ENCODE measurements around the gene FBXO4.

The FBXO4 gene

DNA sequence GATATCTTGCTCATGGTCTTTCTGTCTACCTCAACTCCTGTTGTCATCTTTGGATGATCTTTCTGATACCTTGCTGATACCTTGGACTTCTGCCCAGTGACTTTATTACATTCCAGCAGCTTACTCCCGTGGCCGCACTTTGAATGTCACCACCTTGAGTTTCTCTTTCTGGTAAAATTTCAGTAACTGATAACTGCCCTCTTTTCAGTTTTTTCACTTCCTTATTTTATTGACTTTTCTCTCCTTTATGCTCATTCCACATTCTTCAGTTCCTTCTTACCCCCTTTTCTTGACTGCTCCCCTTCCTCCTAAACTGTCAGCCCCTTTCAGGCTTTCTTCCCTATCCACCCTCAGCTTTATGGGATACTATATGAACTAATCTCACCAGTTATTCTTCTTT lies 7.0 kb upstream of the FBXO4 start:
- Histone ChIP-seq H3K27me3 (ENCODE audit: insufficient read depth, poor library complexity, severe bottlenecking) (no peaks in the 10 kb centered on the region), H3K4me3 (replicated peaks; ENCODE audit: insufficient read depth, low read length) (no peak overlapping the region), H3K27ac (replicated peaks) (no peak overlapping the region)
- TF ChIP-seq GABPA (IDR thresholded peaks at IDR 0.05; ENCODE audit: low read depth) (no peak), REST (IDR thresholded peaks at IDR 0.05; ENCODE audit: insufficient replicate concordance, low read depth) (no peak), SPI1 (IDR thresholded peaks at IDR 0.05; ENCODE audit: borderline replicate concordance, low read depth) (peak; percentile 24; the same call in 1 of the 2 replicates), POLR2AphosphoS5 (IDR thresholded peaks at IDR 0.05; ENCODE audit: low read depth) (no peak), CTCF (IDR thresholded peaks at IDR 0.05; ENCODE audit: insufficient read depth, low read length) (no peak)
- no peak for DNase-seq (ENCODE audit: low read depth in 1 of 2, low spot score in 1 of 2)

GRCh38 chr5:41921166-41921565 lies 3.9 kb upstream of the FBXO4 start:
- TF ChIP-seq CTCF (IDR thresholded peaks at IDR 0.05; ENCODE audit: insufficient read depth, low read length) (no peak), POLR2AphosphoS5 (IDR thresholded peaks at IDR 0.05; ENCODE audit: low read depth) (no peak), GABPA (IDR thresholded peaks at IDR 0.05; ENCODE audit: low read depth) (no peak), REST (IDR thresholded peaks at IDR 0.05; ENCODE audit: insufficient replicate concordance, low read depth) (no peak), SPI1 (IDR thresholded peaks at IDR 0.05; ENCODE audit: borderline replicate concordance, low read depth) (no peak)
- H3K27ac ChIP-seq (replicated peaks) = no peak overlapping the region

DNA sequence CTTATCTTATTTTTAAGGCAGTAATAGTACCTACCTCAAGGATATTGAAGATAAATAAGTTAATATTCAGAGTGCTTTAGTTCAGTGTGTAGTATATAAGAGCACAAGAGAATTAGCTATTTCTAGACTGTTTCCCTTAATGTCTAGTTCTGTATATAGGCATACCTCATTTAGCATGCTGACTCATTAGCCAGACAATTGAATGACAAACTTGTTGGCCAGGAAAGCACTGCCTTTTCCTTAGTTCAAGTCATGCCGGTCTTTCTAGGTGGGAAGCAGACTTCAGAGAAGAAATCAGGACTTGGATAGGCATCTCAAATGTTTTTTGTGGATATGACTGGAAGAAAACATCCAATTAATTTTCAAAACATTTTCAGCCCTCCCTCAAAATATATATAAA lies 3.2 kb upstream of the FBXO4 start:
- Histone ChIP-seq H3K27me3 (ENCODE audit: insufficient read depth, poor library complexity, severe bottlenecking) (no peaks in the 10 kb centered on the region), H3K4me3 (replicated peaks; ENCODE audit: insufficient read depth, low read length) (no peak overlapping the region), H3K27ac (replicated peaks) (no peak overlapping the region)
- no peak for DNase-seq (ENCODE audit: low read depth in 1 of 2, low spot score in 1 of 2)
- TF ChIP-seq REST (IDR thresholded peaks at IDR 0.05; ENCODE audit: insufficient replicate concordance, low read depth) = no peak
- no peak for TF ChIP-seq SPI1 (IDR thresholded peaks at IDR 0.05; ENCODE audit: borderline replicate concordance, low read depth)
- TF ChIP-seq CTCF (IDR thresholded peaks at IDR 0.05; ENCODE audit: insufficient read depth, low read length) = no peak
- TF ChIP-seq GABPA (IDR thresholded peaks at IDR 0.05; ENCODE audit: low read depth) = no peak
- TF ChIP-seq POLR2AphosphoS5 (IDR thresholded peaks at IDR 0.05; ENCODE audit: low read depth) = no peak

More at GRCh38 chr5:41921166-41921565, 3.9 kb upstream of the FBXO4 start:
- Histone ChIP-seq H3K4me3 (replicated peaks; ENCODE audit: insufficient read depth, low read length) (no peak overlapping the region), H3K27me3 (ENCODE audit: insufficient read depth, poor library complexity, severe bottlenecking) (no peaks in the 10 kb centered on the region)
- no peak for DNase-seq (ENCODE audit: low read depth in 1 of 2, low spot score in 1 of 2)
